Measurements from ENCODE around the gene C1orf216. TPM values are rescaled to one million over a fixed set of nuclear protein-coding genes. Genes with fewer than 3 reads are reported as not detected.
"Not testable (repeated sequence)": the region's sequence is repeated elsewhere in the genome, so short reads cannot be mapped to it uniquely, and the experiment has no call there.

Gene C1orf216
- polyA plus RNA-seq, 1 experiment = 19.2 TPM

DNA sequence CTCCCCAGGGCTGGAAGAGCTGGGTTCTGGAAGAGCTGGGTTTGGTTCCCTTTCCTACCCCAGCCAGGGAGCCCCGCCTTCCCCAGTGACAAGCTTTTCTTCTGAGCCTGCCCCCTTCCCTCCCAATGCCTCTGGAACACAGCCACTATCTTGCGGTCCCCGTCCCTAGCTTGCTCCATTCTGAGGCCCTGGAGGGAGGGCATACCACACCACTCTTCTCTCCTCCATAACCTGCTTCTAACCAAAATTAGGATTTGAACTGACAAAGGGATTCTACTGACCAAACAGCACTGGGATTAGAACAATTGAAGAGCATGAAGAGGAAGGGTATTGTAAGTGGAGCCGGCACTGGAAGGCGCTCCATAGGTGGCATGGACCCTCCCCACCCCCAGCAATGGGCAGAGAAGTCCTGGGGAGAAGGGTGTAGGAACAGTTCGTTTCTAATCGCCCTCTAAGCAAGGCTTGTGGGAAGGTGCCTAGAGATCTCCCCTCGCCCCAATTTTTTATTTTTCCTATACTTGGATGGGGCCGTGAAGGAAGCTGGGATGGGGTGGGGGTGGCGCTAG is 690 bp downstream of the C1orf216 start:
- Histone ChIP-seq H3K9me3 (ENCODE audit: control insufficient read depth, insufficient read depth, low read length) (no peaks in the 10 kb centered on the region), H3K27ac (ENCODE audit: low read depth, low read length) (peak overlapping the region; percentile 47), H3K4me3 (ENCODE audit: low read depth, low read length) (peak overlapping the region; percentile 85), H3K27me3 (ENCODE audit: control insufficient read depth, insufficient read depth, low read length) (no peaks in the 10 kb centered on the region)
- POLR2A ChIA-PET = interaction anchor here (1.3 kb wide), 1 partner anchor 52 kb away, joined by 5 read pairs; the partner anchor contains the start of gene CLSPN
- CTCF ChIA-PET = interaction anchor here (0.6 to 6.0 kb wide), 7 partner anchors 10 to 266 kb away, joined by 3 to 138 read pairs (median 3); partner anchors contain the start of gene TFAP2E
- DNase-seq (ENCODE audit: low read depth, low spot score) = no peak
- TF ChIP-seq, protein P1, sequence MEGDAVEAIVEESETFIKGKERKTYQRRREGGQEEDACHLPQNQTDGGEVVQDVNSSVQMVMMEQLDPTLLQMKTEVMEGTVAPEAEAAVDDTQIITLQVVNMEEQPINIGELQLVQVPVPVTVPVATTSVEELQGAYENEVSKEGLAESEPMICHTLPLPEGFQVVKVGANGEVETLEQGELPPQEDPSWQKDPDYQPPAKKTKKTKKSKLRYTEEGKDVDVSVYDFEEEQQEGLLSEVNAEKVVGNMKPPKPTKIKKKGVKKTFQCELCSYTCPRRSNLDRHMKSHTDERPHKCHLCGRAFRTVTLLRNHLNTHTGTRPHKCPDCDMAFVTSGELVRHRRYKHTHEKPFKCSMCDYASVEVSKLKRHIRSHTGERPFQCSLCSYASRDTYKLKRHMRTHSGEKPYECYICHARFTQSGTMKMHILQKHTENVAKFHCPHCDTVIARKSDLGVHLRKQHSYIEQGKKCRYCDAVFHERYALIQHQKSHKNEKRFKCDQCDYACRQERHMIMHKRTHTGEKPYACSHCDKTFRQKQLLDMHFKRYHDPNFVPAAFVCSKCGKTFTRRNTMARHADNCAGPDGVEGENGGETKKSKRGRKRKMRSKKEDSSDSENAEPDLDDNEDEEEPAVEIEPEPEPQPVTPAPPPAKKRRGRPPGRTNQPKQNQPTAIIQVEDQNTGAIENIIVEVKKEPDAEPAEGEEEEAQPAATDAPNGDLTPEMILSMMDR (IDR thresholded peaks at IDR 0.05; ENCODE audit: low read depth, low read length) = no peak

DNA sequence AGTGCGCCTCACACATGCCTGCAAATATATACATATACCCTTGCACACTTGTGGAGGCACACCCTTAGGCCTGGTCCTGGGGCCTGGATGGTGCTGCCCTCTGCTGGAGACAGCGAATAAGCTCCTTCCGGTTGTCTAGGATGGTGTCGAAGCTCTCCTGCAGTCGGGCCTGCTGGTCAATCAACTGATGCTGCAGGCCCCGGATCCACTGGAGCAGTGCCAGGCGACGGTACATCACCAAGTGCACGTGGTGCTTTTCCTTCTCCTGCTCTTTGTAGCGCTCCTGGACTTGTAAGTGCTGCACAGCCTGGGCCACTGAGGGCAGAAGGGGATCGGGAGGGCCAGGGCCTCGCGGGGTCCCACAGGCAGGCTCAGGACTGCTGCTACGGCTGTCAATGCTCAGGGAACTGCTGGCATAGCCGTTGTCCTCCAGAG is 3.1 kb downstream of the C1orf216 start:
- POLR2A ChIA-PET = interaction anchor here (1.0 kb wide), 2 partner anchors 142 to 147 kb away, joined by 3 to 5 read pairs; partner anchors contain the start of gene TFAP2E
- H3K4me3 ChIP-seq (ENCODE audit: low read depth, low read length) = 0 out of 2 replicates have a peak overlapping the region, but pooled peaks have one; percentile 20
- H3K9me3 ChIP-seq (ENCODE audit: control insufficient read depth, insufficient read depth, low read length) = no peaks in the 10 kb centered on the region
- CTCF ChIA-PET = interaction anchor here (0.5 to 6.0 kb wide), 50 partner anchors 11 to 791 kb away, joined by 3 to 138 read pairs (median 5); partner anchors contain the start of genes CLSPN and TFAP2E
- DNase-seq (ENCODE audit: low read depth, low spot score) = peak; percentile 43
- TF ChIP-seq, protein P1 (IDR thresholded peaks at IDR 0.05; ENCODE audit: low read depth, low read length) = peak; percentile 87
- H3K27me3 ChIP-seq (ENCODE audit: control insufficient read depth, insufficient read depth, low read length) = no peaks in the 10 kb centered on the region
- no peak overlapping the region for H3K27ac ChIP-seq (ENCODE audit: low read depth, low read length)

DNA sequence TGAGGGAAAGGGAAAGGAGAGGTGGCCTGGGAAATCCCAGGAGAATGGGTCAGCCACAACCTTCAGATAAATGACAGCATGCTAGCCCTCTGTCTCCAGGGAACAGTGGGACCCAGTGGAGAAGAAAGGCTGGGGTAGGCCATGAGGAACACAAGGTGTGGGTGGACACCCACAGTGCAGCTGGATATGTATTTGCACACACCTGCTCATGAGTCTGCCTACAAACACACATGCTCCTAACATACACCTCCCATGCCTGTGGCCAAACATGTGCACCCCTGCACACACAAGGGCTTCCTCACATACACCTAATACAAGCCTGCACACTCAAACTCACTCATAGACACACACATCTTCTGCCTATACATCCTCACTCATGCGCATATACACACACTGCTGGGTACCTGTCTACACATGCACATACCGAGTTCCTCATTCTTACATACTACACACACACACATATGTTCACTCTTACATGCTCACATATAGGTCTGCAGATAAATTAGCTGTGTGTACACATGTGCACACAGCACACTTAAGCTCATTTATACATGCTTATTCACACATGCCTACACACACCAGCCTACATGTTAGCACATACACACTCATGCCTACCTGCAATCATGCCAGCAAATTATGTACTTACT is 3.6 kb downstream of the C1orf216 start:
- ChIA-PET POLR2A (interaction anchor here (1.0 kb wide), 2 partner anchors 142 to 146 kb away, joined by 3 to 5 read pairs; partner anchors contain the start of gene TFAP2E), CTCF (interaction anchor here (0.5 to 6.0 kb wide), 51 partner anchors 10 to 426 kb away, joined by 3 to 138 read pairs (median 5); partner anchors contain the start of genes CLSPN and TFAP2E)
- Histone ChIP-seq H3K4me3 (ENCODE audit: low read depth, low read length) (no peak overlapping the region), H3K27me3 (ENCODE audit: control insufficient read depth, insufficient read depth, low read length) (no peaks in the 10 kb centered on the region), H3K9me3 (ENCODE audit: control insufficient read depth, insufficient read depth, low read length) (no peaks in the 10 kb centered on the region), H3K27ac (ENCODE audit: low read depth, low read length) (no peak overlapping the region)
- TF ChIP-seq, protein P1 (IDR thresholded peaks at IDR 0.05; ENCODE audit: low read depth, low read length) = no peak
- DNase-seq (ENCODE audit: low read depth, low spot score) = no peak

DNA sequence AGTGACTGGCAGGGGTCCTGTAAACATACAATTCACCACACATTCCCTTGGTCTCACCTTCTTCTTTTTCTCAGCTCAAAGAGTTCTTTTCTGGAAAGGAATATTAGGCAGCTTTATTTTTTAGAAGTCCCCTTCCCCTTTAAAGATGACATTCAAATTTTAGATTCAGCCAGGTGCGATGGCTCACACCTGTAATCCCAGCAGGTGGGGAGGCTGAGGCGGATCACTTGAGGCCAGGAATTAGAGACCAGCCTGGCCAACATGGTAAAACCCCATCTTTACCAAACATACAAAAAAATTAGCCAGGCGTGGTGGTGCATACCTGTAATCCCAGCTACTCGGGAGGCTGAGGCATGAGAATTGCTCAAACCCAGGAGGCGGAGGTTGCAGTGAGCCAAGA is 7.6 kb downstream of the C1orf216 start:
- H3K27ac ChIP-seq (ENCODE audit: low read depth, low read length); H3K9me3 ChIP-seq (ENCODE audit: control insufficient read depth, insufficient read depth, low read length); H3K4me3 ChIP-seq (ENCODE audit: low read depth, low read length); DNase-seq (ENCODE audit: low read depth, low spot score); POLR2A ChIA-PET: not testable (repeated sequence)
- CTCF ChIA-PET = interaction anchor here (0.6 to 1.3 kb wide), 3 partner anchors 16 to 142 kb away, joined by 3 to 4 read pairs (median 4); no protein-coding TSS in a partner anchor
- H3K27me3 ChIP-seq (ENCODE audit: control insufficient read depth, insufficient read depth, low read length) = peaks cover 12% of the 10 kb centered on the region

DNA sequence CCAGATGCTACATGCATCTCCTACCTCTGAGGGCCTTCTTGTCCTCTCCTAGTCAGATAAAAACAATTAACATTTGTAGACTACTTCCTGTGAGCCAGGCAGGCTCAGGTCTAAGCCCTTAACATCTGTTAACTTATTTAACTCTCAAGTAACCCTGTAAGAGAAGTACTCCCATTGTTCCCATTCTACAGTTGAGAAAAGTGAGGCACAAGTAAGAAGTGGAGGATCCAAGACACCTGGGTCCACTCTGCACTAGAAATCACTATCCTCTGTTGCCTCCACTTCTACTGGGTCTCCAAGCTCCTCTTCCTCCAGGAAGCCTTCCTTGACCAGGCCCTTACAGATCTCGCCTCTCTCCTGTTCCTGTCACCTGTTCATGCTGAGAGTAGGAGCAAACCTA is 9.7 kb downstream of the C1orf216 start:
- CTCF ChIA-PET = no interaction called here
- DNase-seq (ENCODE audit: low read depth, low spot score) = no peak
- Histone ChIP-seq H3K27me3 (ENCODE audit: control insufficient read depth, insufficient read depth, low read length) (peaks cover 14% of the 10 kb centered on the region), H3K27ac (ENCODE audit: low read depth, low read length) (no peak overlapping the region), H3K4me3 (ENCODE audit: low read depth, low read length) (no peak overlapping the region), H3K9me3 (ENCODE audit: control insufficient read depth, insufficient read depth, low read length) (no peaks in the 10 kb centered on the region; the same call in 1 of the 2 replicates)
- TF ChIP-seq, protein P1 (IDR thresholded peaks at IDR 0.05; ENCODE audit: low read depth, low read length) = no peak
- POLR2A ChIA-PET = no interaction called here
